CD4-positive, alpha-beta T cell treated with Interleukin-4 for 1 hour (primary cell): ENCODE results near the gene CCDC120.
A peak's percentile ranks its signal among the peaks of the same experiment; 100 is the strongest.

Source experiments
- DNase-seq, 2 donors: peaks; one replicate each; pipeline ENCODE4 v3.0.0-alpha.2; 2020 to 2022

Gene CCDC120

GRCh38 chrX:49058794-49059193 lies at the start of gene CCDC120:
CCDC120 (plus strand) TSS chrX:49058999; CDS start chrX:49062042, 3,043 bp downstream.
- no peak for DNase-seq

- no peak for DNase-seq
These were observed 39.7 kb upstream of the CCDC120 start for GRCh38 chrX:49019050-49019449.

- no peak for DNase-seq
These were observed 39.1 kb upstream of the CCDC120 start for GRCh38 chrX:49019599-49020249.

- DNase-seq: no peak
These were observed 28.9 kb upstream of the CCDC120 start for GRCh38 chrX:49029876-49030275.

GRCh38 chrX:49030283-49030682 lies 28.5 kb upstream of the CCDC120 start:
- DNase-seq: no peak

- DNase-seq: no peak
These were observed 20.8 kb upstream of the CCDC120 start for GRCh38 chrX:49037883-49038475.

- DNase-seq: peak; percentile 59 to 64
These were observed 19.0 kb upstream of the CCDC120 start for GRCh38 chrX:49039598-49040375.

- DNase-seq: no peak
These were observed 18.3 kb upstream of the CCDC120 start for GRCh38 chrX:49040376-49040955.

GRCh38 chrX:49041744-49042580 lies 16.8 kb upstream of the CCDC120 start:
- DNase-seq: peak in 1 of 2 donors; percentile 27

- no peak for DNase-seq
These were observed 16.1 kb upstream of the CCDC120 start for GRCh38 chrX:49042581-49043219.

- DNase-seq: peak; percentile 98 to 99
These were observed 15.4 kb upstream of the CCDC120 start, which contains the start of gene TFE3 for GRCh38 chrX:49043220-49043986. TFE3 (minus strand) TSS chrX:49043357; CDS start chrX:49043226, 131 bp downstream.

- no peak for DNase-seq
These were observed 14.9 kb upstream of the CCDC120 start for GRCh38 chrX:49043987-49044281.

- peak; percentile 72 to 81 for DNase-seq
These were observed 5.4 kb upstream of the CCDC120 start for GRCh38 chrX:49053223-49054072.

- DNase-seq: no peak
These were observed 4.6 kb upstream of the CCDC120 start for GRCh38 chrX:49054073-49054762.

- DNase-seq: no peak
These were observed 402 bp downstream of the CCDC120 start for GRCh38 chrX:49059201-49059600.

GRCh38 chrX:49059681-49060085 lies 884 bp downstream of the CCDC120 start:
- no peak for DNase-seq

GRCh38 chrX:49060914-49061313 lies 2.1 kb downstream of the CCDC120 start:
- DNase-seq: no peak

- DNase-seq: no peak
These were observed 2.7 kb downstream of the CCDC120 start for GRCh38 chrX:49061490-49061889.

GRCh38 chrX:49061916-49062315 lies 3.1 kb downstream of the CCDC120 start:
- DNase-seq: no peak

- DNase-seq: no peak
These were observed 4.9 kb downstream of the CCDC120 start for GRCh38 chrX:49063715-49064114.
